HG02973 (cell line): Measurements from ENCODE around the gene FXYD3.

Experiments used
- ATAC-seq: cut with Tn5 transposase; IDR thresholded peaks from one replicate; pipeline ENCODE4 v1.9.1; 2021; ENCODE audit warnings: moderate library complexity; ENCODE audit not compliant: unreplicated experiment

Gene FXYD3, protein sequence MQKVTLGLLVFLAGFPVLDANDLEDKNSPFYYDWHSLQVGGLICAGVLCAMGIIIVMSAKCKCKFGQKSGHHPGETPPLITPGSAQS

DNA sequence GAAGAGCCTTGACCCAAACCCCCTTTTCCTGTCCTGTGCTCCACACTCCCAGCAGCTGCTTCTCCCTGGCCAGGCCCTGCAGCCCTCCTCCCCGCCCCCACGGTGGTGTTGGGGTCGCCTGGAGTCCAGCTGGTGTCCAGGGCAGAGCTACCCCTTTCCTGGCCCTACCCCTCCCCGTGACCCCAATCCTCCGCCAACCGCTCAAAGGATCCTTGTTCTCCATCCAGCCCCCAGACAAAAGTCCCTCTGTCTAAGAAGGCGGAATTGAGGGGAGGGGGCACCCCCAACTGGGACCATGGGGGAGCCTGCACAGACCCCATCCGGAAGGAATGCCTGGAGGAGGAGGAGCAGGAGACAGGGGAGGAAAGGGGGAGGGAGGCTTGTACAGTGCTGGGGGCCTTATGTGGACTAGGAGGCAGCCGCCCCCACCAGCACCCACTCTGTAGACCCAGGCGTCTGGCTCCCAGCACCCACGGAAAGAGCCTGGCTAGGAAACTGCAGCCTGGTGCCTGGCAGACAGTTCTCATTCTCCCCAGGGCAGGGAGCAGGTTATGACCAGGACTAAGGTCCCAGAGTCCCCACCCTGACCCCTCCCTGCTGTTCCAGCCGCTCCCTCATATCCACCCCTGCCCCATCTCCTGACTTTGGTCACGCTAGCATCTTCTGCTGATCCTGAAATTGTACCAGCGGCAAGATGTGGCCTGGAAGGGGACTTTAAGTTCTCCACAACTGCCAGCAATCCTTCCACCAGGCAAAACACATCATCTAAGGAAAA, at the start of gene FXYD3:
Gene FXYD3, plus strand, starts transcription at position 647 of the 775 bp plus-strand sequence. CDS start 3,554 bp downstream, outside the sequence.
- ATAC-seq, result no peak

DNA sequence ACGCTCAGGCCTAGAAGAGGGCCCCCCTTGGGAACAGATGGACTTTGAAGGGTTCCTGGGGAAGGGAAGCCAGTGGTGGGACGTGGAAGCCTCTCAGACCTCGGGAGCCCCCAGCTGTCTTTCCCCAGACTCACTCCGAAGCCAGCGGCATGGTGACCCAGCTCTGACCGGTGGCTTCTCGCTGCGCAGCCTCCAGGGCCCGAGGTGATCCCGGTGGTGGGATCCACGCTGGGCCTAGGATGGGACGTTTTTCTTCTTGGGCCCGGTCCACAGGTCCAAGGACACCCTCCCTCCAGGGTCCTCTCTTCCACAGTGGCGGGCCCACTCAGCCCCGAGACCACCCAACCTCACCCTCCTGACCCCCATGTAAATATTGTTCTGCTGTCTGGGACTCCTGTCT, 49.5 kb upstream of the FXYD3 start:
- ATAC-seq, result no peak

DNA sequence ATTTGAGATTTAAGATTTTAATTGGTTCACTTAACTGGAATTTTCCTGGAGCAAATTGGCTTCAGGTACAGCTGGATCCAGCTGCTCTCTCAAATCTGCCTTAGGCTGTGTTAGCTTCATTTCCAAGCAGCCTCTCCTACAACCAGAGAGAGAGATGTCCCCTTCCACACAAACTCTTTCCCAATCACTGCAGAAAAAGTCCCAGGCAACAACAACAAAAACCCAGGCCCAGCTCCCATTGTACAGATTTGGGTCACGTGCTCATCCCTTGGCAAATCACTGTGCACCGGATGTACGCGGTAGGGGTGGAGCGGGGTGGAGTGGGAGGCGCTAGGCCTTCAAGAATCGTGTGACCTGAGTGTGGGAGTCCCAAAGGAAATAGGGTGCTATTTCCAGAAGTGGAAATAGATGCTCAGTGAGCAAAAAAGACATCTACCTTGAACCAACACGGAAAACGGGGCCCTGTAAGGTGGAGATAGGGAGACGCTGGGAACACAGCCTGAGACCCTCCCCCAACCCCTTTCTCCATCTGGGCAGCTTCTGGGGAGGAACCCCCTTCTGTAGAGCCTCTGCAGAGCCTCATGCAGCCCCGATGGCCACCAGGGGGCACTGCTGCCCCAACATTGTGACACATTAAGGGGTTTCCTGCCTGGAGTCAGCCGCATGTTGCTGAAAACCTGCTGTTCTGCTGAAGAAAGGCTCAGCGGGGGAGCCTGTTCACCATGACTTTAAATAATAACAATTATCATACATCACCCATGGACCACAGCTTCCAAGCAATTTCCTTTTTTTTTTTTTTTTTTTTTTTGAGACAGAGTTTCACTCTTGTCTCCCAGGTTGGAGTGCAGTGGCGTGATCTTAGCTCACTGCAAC, 48.7 kb upstream of the FXYD3 start:
- ATAC-seq, result peak; percentile 80

DNA sequence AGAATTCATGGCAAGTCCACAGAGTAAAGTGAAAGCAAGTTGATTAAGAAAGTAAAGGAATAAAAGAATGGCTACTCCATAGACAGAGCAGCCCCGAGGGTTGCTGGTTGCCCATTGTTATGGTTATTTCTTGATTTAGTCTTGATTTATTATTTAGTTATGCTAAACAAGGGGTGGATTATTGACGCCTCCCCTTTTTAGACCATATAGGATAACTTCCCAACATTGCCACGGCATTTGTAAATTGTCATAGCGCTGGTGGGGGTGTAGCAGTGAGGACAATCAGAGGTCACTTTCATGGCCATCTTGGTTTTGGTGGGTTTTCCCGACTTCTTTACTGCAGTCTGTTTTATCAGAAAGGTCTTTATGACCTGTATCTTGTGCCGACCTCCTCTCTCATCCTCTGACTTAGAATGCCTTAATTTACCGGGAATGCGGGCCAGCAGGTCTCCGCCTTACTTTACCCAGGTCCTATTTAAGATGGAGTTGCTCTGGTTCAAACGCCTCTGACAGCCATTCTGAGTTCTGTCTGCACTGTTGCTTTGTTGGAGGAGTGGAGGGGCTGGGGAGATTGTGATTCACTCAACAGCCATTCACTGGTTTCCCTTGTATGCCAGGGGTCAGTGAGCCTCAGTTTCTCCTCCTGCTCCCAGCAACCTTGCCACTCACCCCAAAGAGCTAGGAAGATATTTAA, 46.5 kb upstream of the FXYD3 start:
- no peak for ATAC-seq

- no peak for ATAC-seq
These were observed 45.9 kb upstream of the FXYD3 start for GRCh38 chr19:35069696-35070095.

DNA sequence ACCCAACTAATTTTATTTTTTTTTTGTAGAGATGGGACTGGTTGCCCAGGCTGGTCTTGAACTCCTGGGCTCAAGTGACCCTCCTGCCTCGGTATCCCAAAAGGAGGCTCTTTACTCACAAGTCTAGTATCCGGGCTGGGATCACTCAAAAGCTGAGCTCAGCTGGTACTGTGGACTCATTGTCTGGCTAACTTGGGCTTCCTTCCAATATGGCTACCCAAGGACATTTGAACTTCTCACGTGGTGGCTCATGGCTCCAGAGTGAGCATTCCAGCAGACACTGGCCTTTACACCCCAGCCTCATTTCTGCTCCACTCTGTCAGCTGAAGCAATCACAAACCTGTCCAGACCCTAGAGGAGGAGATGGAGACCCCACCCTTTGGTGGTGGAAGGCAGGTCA, 45.2 kb upstream of the FXYD3 start:
- no peak for ATAC-seq

- no peak for ATAC-seq
These were observed 42.1 kb upstream of the FXYD3 start for GRCh38 chr19:35073516-35073915.

- no peak for ATAC-seq
These were observed 41.7 kb upstream of the FXYD3 start for GRCh38 chr19:35073941-35074340.

GRCh38 chr19:35074426-35075201, 41.0 kb upstream of the FXYD3 start:
- no peak for ATAC-seq

GRCh38 chr19:35075202-35076025, 40.2 kb upstream of the FXYD3 start:
- no peak for ATAC-seq

DNA sequence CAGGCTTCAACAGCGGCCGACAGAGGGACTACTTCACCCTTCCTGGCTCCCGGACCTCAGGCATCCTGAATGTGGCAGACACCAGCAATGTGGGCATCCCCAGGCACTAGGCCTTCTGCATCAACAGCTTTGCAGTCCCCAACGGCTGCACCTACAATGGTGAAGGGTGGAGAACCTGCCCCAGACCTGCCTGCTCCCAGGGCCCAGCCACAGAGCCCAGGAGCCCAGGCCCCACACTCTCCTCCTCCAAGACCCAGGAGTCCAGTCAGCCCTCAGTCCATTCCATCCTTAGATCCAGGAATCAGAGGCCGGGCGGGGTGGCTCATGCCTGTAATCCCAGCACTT, 39.6 kb upstream of the FXYD3 start:
- no peak for ATAC-seq

GRCh38 chr19:35076657-35077056, 39.0 kb upstream of the FXYD3 start:
- no peak for ATAC-seq

DNA sequence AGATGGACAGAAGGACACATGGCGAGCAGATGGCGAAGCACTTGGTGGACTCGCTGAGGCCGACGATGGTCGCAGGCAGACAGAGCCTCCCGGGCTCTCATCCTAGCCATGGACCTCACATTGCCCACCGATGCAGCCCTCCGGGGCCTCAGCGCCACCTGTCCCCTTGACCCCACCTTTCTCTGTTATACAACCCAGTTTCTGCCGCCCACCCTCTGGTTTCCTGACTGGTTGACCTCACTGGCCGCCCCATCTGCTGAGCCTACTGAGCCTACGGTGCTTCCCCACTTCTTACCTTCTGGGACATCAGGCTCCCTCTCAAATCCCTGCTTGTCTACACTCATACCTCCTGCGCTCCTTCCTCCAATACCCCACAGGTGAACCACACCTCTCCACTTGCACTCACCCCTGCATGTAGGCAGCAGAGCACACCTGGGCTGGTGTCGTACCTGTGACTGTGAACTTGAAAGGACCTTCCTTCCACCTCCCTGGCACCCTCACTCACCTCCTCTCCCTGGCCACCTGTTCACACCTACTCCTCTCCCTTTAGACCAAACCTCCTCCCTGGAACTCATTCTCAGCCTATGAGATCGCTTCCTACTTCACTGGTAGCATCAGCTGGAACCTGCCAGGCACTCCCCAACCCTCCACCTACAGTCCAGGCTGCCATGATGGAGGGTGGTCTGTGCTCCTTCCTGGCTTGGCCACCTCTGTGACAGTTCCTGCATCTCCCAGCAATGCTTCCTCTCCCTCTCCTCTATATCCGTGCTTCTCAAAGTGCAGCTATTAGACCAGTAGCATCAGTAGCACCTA, 38.0 kb upstream of the FXYD3 start:
- ATAC-seq, result no peak

DNA sequence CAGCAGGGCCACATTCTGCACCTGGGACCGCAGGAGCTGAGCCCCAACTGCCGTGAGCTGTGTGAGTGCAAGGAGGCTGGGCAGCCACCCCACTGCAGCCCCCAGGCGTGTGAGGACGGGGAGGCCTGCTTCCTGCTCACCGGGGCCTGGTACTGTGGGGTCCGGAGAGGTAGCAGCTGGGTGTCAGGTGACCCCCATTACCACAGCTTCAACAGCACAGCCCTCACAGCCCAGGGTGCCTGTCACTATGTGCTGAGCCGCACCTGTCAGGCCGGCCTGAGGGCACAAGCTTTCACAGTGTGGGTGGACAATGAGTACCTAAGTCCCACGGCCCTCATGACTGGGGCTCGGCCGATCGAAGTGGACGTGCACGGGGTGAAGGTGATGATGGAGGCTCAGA, 35.8 kb upstream of the FXYD3 start:
- ATAC-seq, result no peak

- ATAC-seq, result no peak
These were observed 34.9 kb upstream of the FXYD3 start for GRCh38 chr19:35080613-35081170.

DNA sequence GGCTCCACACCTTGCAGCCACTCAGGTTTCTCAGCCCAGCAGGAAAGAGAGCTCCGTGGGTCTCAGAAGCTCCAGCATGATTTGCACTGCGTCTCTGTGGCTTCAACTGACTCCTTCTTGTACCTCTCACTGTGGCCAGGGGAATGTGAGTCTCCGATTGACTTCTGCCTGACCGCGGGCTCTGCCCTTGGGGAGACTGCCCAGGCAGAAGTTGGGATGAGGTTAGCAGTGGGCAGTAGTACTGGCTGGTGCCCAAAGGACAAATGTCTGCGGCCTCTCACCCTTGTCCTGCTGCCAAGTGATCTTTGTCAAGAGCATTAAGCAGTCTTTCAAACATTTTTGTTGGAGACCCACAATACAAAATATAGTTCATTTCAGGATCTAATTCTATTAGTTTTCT, 34.4 kb upstream of the FXYD3 start:
- no peak for ATAC-seq

- ATAC-seq, result no peak
These were observed 31.7 kb upstream of the FXYD3 start for GRCh38 chr19:35083691-35084508.

DNA sequence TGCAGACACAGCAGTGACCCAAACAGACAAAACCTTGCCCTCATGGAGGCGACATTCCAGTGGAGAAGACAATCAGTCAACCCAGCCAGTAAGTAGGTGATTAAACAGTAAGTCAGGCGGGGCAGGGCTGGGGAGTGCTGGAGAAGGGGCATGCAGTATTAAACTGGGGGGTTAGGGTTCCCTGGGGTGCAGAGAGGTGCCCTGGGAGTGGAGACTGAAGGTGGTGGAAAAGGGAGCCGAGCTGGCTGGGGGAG, 31.2 kb upstream of the FXYD3 start:
- ATAC-seq, result no peak
